Nephron progenitor cell (in vitro differentiated cells): ENCODE data around the gene GMFB.

Source experiments
- DNase-seq: peaks from one replicate; pipeline ENCODE4 v3.0.0; 2021
- H3K27ac Mint-ChIP-seq: 2 replicates; pipeline ENCODE4 v1.8.0; 2021; ENCODE audit warnings: mild to moderate bottlenecking, moderate library complexity, mixed read lengths
- H3K27me3 Mint-ChIP-seq: 2 replicates; pipeline ENCODE4 v1.8.0; 2021; ENCODE audit warnings: mild to moderate bottlenecking, low read depth, mixed read lengths; ENCODE audit not compliant: poor library complexity
- H3K36me3 Mint-ChIP-seq: 2 replicates; pipeline ENCODE4 v1.8.0; 2021; ENCODE audit warnings: low read depth, mixed read lengths
- H3K4me1 Mint-ChIP-seq: 2 replicates; pipeline ENCODE4 v1.8.0; 2021; ENCODE audit warnings: mixed read lengths
- H3K4me3 Mint-ChIP-seq: 2 replicates; pipeline ENCODE4 v1.8.0; 2021; ENCODE audit warnings: mild to moderate bottlenecking, moderate library complexity, mixed read lengths
- H3K9me3 Mint-ChIP-seq: 2 replicates; pipeline ENCODE4 v1.8.0; 2021; ENCODE audit warnings: mild to moderate bottlenecking, moderate library complexity, mixed read lengths
- TF ChIP-seq, protein P1 (sequence below): fragments of 200-600 bp; sonication (generic); IDR thresholded peaks from 2 replicates; pipeline ENCODE4 v1.5.0; 2021; ENCODE audit warnings: antibody characterized with exemption

GMFB gene

DNA sequence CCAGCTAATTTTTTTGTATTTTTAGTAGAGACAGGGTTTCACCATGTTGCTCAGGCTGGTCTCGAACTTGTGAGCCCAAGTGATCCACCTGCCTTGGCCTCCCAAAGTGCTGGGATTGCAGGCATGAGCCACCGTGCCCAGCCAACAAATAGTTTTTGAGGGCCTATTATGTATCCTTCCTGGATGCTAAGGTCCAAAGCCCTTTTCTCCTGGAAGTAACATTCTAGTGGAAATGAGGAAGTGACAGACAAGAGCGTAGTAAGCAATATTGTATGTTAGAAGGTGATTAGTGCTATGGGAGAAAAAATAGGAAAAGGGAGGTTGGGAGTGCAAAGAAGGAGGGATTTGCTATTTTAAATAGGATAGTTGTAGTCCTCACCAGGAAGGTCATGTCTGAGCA, 12.0 kb upstream of the GMFB start:
- no peak for DNase-seq
- no peak overlapping the region for H3K4me3 Mint-ChIP-seq
- H3K36me3 Mint-ChIP-seq: no peaks in the 10 kb centered on the region
- H3K4me1 Mint-ChIP-seq: peaks cover 29% of the 10 kb centered on the region
- H3K27ac Mint-ChIP-seq: no peak overlapping the region
- H3K9me3 Mint-ChIP-seq: no peaks in the 10 kb centered on the region
- peaks cover 7% of the 10 kb centered on the region for H3K27me3 Mint-ChIP-seq
- TF ChIP-seq, protein P1, sequence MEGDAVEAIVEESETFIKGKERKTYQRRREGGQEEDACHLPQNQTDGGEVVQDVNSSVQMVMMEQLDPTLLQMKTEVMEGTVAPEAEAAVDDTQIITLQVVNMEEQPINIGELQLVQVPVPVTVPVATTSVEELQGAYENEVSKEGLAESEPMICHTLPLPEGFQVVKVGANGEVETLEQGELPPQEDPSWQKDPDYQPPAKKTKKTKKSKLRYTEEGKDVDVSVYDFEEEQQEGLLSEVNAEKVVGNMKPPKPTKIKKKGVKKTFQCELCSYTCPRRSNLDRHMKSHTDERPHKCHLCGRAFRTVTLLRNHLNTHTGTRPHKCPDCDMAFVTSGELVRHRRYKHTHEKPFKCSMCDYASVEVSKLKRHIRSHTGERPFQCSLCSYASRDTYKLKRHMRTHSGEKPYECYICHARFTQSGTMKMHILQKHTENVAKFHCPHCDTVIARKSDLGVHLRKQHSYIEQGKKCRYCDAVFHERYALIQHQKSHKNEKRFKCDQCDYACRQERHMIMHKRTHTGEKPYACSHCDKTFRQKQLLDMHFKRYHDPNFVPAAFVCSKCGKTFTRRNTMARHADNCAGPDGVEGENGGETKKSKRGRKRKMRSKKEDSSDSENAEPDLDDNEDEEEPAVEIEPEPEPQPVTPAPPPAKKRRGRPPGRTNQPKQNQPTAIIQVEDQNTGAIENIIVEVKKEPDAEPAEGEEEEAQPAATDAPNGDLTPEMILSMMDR: no peak

DNA sequence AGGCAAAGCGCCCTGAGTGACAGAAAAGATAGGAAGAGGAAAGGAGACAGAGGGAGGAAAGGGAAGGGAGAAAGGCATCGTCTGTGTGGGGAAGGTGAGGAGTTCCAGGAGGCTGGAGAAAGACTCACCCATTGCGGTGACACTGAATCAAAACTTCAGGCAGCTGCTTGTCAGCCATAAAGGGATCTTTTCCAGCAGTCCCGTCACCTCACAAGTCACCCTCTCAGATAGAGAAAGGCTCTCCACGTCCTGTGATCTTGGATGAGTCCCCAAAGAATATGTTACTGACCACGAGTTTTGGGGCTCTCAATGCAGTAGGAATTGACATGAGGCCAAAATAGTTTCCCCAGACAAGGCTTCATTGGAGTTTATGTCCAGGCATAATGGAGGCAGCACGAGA, 9.8 kb upstream of the GMFB start:
- Mint-ChIP-seq H3K27me3 (peaks cover 7% of the 10 kb centered on the region), H3K4me3 (no peak overlapping the region), H3K4me1 (peaks cover 21% of the 10 kb centered on the region), H3K36me3 (no peaks in the 10 kb centered on the region), H3K27ac (peak overlapping the region; percentile 27), H3K9me3 (no peaks in the 10 kb centered on the region)
- TF ChIP-seq, protein P1: no peak
- no peak for DNase-seq

DNA sequence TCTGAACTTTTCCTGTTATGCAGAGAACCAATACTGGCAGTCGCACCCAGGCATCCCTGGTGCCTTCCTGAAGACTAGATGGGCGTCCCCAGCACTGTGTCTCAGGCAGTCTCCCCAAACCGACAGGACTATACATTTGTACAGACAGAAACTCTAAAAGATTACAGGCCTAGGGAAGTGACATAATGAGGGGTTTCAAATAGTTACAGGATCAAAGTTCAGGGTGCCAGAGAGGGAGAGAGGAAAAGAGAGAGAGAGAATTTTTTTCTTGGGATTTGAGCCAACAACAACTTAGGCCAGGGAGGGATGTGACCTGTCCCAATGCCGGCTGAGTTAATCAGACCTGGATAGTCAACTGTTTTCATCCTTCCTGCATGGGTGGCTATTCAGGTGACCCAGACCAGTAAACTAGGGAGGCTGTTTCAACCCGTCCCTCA, 9.3 kb upstream of the GMFB start:
- no peak overlapping the region for H3K4me3 Mint-ChIP-seq
- no peak for DNase-seq
- no peaks in the 10 kb centered on the region for H3K36me3 Mint-ChIP-seq
- H3K9me3 Mint-ChIP-seq: no peaks in the 10 kb centered on the region
- peaks cover 7% of the 10 kb centered on the region for H3K27me3 Mint-ChIP-seq
- H3K4me1 Mint-ChIP-seq: peaks cover 26% of the 10 kb centered on the region
- TF ChIP-seq, protein P1: no peak
- peak overlapping the region; percentile 27 for H3K27ac Mint-ChIP-seq

DNA sequence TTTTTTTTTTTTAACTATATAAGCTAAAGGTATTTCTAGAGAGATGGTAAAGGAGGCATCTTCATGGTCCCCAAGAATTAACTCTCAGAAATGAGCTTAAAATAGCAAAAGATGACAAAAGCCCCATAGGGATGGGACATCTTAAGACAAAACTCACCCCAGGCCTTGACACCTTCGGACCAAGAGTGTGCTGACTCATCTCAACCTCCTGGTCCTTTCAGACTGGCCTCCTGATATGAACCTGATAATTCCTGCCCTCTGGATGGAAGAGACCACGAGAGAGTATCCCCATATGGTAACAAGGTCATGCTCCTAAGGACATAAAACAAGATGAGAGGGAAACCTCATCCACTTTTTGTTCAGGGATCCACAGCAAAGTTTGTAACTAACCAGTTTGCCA, 8.4 kb upstream of the GMFB start:
- Mint-ChIP-seq H3K27me3 (peaks cover 4% of the 10 kb centered on the region), H3K36me3 (no peaks in the 10 kb centered on the region), H3K4me1 (peaks cover 31% of the 10 kb centered on the region), H3K4me3 (no peak overlapping the region), H3K9me3 (no peaks in the 10 kb centered on the region), H3K27ac (peak overlapping the region; percentile 24)
- no peak for DNase-seq
- TF ChIP-seq, protein P1: no peak

DNA sequence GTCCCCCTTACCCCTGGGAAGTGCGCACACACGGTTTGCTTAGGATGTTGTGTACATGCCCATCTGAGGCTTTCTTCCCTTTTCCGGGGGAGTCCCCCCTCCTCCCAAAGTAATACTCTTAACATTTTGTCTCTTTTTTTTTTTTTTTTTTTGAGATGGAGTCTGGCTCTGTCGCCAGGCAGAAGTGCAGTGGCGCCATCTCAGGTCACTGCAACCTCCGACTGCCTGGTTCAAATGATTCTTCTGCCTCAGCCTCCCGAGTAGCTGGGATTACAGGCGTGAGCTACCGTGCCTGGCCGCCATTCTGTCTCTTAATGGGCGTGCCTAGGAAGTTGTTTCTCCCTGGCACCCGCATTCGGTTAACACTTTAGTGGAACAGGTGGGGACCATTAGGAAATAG, 4.5 kb upstream of the GMFB start:
- Mint-ChIP-seq H3K36me3 (no peaks in the 10 kb centered on the region), H3K27ac (no peak overlapping the region), H3K27me3 (no peaks in the 10 kb centered on the region), H3K4me3 (no peak overlapping the region), H3K4me1 (peaks cover 41% of the 10 kb centered on the region), H3K9me3 (no peaks in the 10 kb centered on the region)
- no peak for DNase-seq
- TF ChIP-seq, protein P1: no peak

DNA sequence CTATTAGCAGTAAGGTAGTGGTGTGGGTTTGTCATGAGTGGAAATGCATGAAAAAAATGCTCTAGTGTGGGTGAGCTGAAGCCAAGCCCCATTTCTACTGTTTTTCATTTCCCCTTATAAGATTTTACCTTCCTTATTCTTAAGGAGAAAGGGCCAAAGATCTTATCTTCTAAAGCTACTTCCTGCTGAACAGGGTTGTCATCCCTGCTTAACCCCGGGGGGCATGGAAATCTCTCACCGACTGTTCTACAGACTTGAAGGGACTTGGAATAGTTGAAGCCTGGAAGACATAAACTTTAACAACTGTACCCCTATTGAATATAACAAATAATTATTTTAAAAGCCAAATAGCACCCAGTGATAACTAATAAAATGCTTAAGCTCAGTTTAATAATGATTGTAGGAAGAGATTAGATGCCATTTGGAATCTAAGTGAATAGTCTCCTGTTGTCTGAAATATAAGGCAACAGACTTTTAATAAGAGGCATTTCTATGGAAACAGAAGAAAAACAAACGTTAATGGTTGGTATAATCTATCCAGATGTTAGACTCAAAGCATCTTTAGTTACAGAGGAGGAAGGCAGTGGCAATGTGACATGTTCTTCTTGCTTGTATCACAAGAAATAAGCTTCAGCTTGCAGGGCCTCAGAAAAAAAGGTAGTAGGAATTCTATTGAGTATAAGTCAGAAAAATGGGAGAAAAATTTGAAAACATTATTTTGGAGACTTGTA, 1.8 kb upstream of the GMFB start:
- H3K27me3 Mint-ChIP-seq: peaks cover 8% of the 10 kb centered on the region
- H3K4me3 Mint-ChIP-seq: no peak overlapping the region
- TF ChIP-seq, protein P1: no peak

More for the DNA sequence above, 1.8 kb upstream of the GMFB start:
- peaks cover 8% of the 10 kb centered on the region for H3K9me3 Mint-ChIP-seq
- no peak for DNase-seq
- peaks cover 44% of the 10 kb centered on the region for H3K4me1 Mint-ChIP-seq
- H3K27ac Mint-ChIP-seq: no peak overlapping the region
- peaks cover 14% of the 10 kb centered on the region for H3K36me3 Mint-ChIP-seq
